ENCODE measurements around the gene MED22.
"Not testable (repeated sequence)": the region's sequence is repeated elsewhere in the genome, so short reads cannot be mapped to it uniquely, and the experiment has no call there.

MED22 gene

GRCh38 chr9:133334161-133334560, 13.8 kb downstream of the MED22 start:
- no peak for DNase-seq

- no peak for DNase-seq
Measured at GRCh38 chr9:133333566-133333965, 14.4 kb downstream of the MED22 start.

- DNase-seq, result no peak
Measured at GRCh38 chr9:133333011-133333410, 14.9 kb downstream of the MED22 start.

- no peak for DNase-seq
Measured at GRCh38 chr9:133332381-133332730, 15.6 kb downstream of the MED22 start.

- no peak for DNase-seq
Measured at GRCh38 chr9:133331641-133332380, 16.1 kb downstream of the MED22 start.

GRCh38 chr9:133331221-133331620, 16.7 kb downstream of the MED22 start:
- DNase-seq, result no peak

GRCh38 chr9:133329306-133330156, 18.4 kb downstream of the MED22 start:
- not testable (repeated sequence) for DNase-seq

GRCh38 chr9:133327834-133328484, 20.0 kb downstream of the MED22 start:
- no peak for DNase-seq

- not testable (repeated sequence) for DNase-seq
Measured at GRCh38 chr9:133327021-133327420, 20.9 kb downstream of the MED22 start.

GRCh38 chr9:133323991-133324703, 23.8 kb downstream of the MED22 start:
- no peak for DNase-seq

- no peak for DNase-seq
Measured at GRCh38 chr9:133323211-133323610, 24.7 kb downstream of the MED22 start.

- DNase-seq, result no peak
Measured at GRCh38 chr9:133322701-133323100, 25.2 kb downstream of the MED22 start.

GRCh38 chr9:133321411-133321935, 26.5 kb downstream of the MED22 start:
- no peak for DNase-seq

GRCh38 chr9:133320421-133320881, 27.5 kb downstream of the MED22 start:
- DNase-seq, result no peak

GRCh38 chr9:133317551-133317950, 30.4 kb downstream of the MED22 start:
- not testable (repeated sequence) for DNase-seq

GRCh38 chr9:133315997-133316396, 31.9 kb downstream of the MED22 start:
- DNase-seq, result no peak

GRCh38 chr9:133309608-133310007, 38.3 kb downstream of the MED22 start:
- DNase-seq, result no peak

GRCh38 chr9:133307301-133307700, 40.6 kb downstream of the MED22 start:
- DNase-seq, result no peak

- DNase-seq, result no peak
Measured at GRCh38 chr9:133306242-133307204, 41.4 kb downstream of the MED22 start.

GRCh38 chr9:133305731-133306130, 42.2 kb downstream of the MED22 start:
- DNase-seq, result no peak

Data from activated naive CD4-positive, alpha-beta T cell treated with Interleukin-2 at 50 U/mL for 16 hours (primary cell).